Karpas-422 (cell line): Measurements from ENCODE around the gene DGLUCY. TPM values are rescaled to one million over a fixed set of nuclear protein-coding genes. Genes with fewer than 3 reads are reported as not detected.
"Not testable (repeated sequence)": the region's sequence is repeated elsewhere in the genome, so short reads cannot be mapped to it uniquely, and the experiment has no call there.

Experiments used
- DNase-seq: peaks from one replicate; pipeline ENCODE4 v3.0.0-alpha.2; 2015
- H2AFZ ChIP-seq: fragments of 200-600 bp; sonication (generic); 2 replicates; pipeline ENCODE4 v1.6.1; 2014; ENCODE audit warnings: antibody characterized with exemption, low read length, mixed read lengths
- H3K27ac ChIP-seq: fragments of 200-600 bp; sonication (generic); 2 replicates; pipeline ENCODE4 v1.5.1; 2014; ENCODE audit warnings: mild to moderate bottlenecking, low read length, moderate library complexity
- H3K27me3 ChIP-seq: fragments of 200-600 bp; sonication (generic); 2 replicates; pipeline ENCODE4 v1.6.1; 2014; ENCODE audit warnings: low read length, mixed read lengths
- H3K36me3 ChIP-seq: fragments of 200-600 bp; sonication (generic); 2 replicates; pipeline ENCODE4 v1.6.1; 2014; ENCODE audit warnings: low read length, mixed read lengths; ENCODE audit not compliant: insufficient read depth
- H3K4me1 ChIP-seq: fragments of 200-600 bp; sonication (generic); 2 replicates; pipeline ENCODE4 v1.6.1; 2014; ENCODE audit warnings: mild to moderate bottlenecking, low read length, mixed read lengths
- H3K4me2 ChIP-seq: fragments of 200-600 bp; sonication (generic); 2 replicates; pipeline ENCODE4 v1.6.1; 2014; ENCODE audit warnings: low read length, low read depth, mild to moderate bottlenecking; ENCODE audit not compliant: poor library complexity, severe bottlenecking
- H3K4me3 ChIP-seq: fragments of 200-600 bp; sonication (generic); 2 replicates; pipeline ENCODE4 v1.5.1; 2014; ENCODE audit warnings: mild to moderate bottlenecking, antibody characterized with exemption, low read length, mixed read lengths
- H3K79me2 ChIP-seq: fragments of 200-600 bp; sonication (generic); 2 replicates; pipeline ENCODE4 v1.6.1; 2014; ENCODE audit warnings: mild to moderate bottlenecking, low read length, mixed read lengths
- H3K9ac ChIP-seq: fragments of 200-600 bp; sonication (generic); 2 replicates; pipeline ENCODE4 v1.6.0; 2014; ENCODE audit warnings: low read length
- H3K9me2 ChIP-seq: fragments of 200-600 bp; sonication (generic), shearing (Covaris generic); replicated peaks from 2 replicates; pipeline ENCODE4 v1.6.0; 2014; ENCODE audit warnings: mild to moderate bottlenecking, low read length, moderate library complexity; ENCODE audit not compliant: insufficient read depth
- H3K9me3 ChIP-seq: fragments of 300-700, 200-600 bp; sonication (generic); 2 replicates; pipeline ENCODE4 v1.6.1; 2014; ENCODE audit warnings: low read length, mixed read lengths
- H4K20me1 ChIP-seq: fragments of 200-600 bp; sonication (generic); 2 replicates; pipeline ENCODE4 v1.6.1; 2014; ENCODE audit warnings: mild to moderate bottlenecking, antibody characterized with exemption, low read length, low read depth; ENCODE audit not compliant: insufficient read depth
- total RNA-seq: library from RNA; depleted of rRNA; stranded (reverse); fragments of >200 nt; shearing (Covaris generic); gene quantifications from 2 replicates; pipeline ENCODE4 v1.2.3, GENCODE V29; 2014; ENCODE audit warnings: low replicate concordance

The DGLUCY gene
- total RNA-seq, 1 experiment from 2014 or later = 99.9 TPM

DNA sequence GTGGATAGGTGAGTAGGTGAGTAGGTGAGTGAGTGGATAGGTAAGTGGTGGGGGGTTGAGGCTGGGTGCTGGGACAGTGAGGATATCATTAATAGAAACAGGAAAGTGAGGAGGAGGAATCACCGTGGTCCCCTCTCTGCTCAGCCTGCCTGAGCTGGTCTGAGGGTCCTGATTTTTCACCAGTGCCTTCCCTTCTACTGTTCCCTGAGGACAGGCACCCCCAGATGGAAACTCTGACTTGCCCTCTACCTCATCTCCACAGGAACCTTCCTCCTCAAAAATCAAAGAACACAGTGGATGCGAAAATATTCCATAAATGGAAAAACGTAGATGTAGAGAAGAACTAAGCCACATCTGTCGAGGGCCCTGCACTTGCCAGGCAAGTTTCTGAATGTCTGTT lies 128.8 kb downstream of the DGLUCY start:
- Histone ChIP-seq H3K4me2 (peak overlapping the region; percentile 63), H3K4me3 (peak overlapping the region; percentile 38; the same call in 1 of the 2 replicates), H3K9me2 (no peaks in the 10 kb centered on the region), H3K4me1 (peaks cover 39% of the 10 kb centered on the region), H2AFZ (peak overlapping the region; percentile 33), H3K9me3 (no peaks in the 10 kb centered on the region), H3K27ac (peak overlapping the region; percentile 42), H4K20me1 (no peaks in the 10 kb centered on the region), H3K36me3 (no peaks in the 10 kb centered on the region), H3K79me2 (no peaks in the 10 kb centered on the region), H3K9ac (peak overlapping the region; percentile 40), H3K27me3 (no peaks in the 10 kb centered on the region)
- DNase-seq = no peak

DNA sequence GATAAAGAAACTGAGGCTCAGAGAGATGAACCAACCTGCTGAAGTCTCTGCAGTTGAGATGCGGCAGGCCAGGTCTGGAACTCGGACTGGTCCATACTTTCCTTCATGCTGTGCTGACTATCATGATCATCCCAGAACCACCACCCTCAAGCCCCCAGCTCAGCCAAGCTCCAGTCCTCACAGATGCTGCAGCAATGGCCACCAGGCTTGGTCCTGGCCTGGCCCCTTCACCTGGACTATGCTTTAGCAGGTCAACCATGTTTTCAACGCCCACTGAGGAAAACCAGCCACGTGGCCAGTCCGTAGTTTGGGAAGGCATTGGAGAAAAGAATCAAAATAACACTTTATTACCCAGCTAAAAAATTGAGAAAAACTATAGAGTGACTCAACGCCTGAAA lies 129.2 kb downstream of the DGLUCY start:
- Histone ChIP-seq H3K9me2 (no peaks in the 10 kb centered on the region), H4K20me1 (no peaks in the 10 kb centered on the region), H3K27ac (peak overlapping the region; percentile 42), H3K4me3 (peak overlapping the region; percentile 38; the same call in 1 of the 2 replicates), H3K27me3 (no peaks in the 10 kb centered on the region), H3K36me3 (no peaks in the 10 kb centered on the region), H3K9me3 (no peaks in the 10 kb centered on the region), H2AFZ (peak overlapping the region; percentile 33), H3K4me1 (peaks cover 39% of the 10 kb centered on the region), H3K79me2 (no peaks in the 10 kb centered on the region), H3K9ac (peak overlapping the region; percentile 40), H3K4me2 (peak overlapping the region; percentile 63)
- no peak for DNase-seq

DNA sequence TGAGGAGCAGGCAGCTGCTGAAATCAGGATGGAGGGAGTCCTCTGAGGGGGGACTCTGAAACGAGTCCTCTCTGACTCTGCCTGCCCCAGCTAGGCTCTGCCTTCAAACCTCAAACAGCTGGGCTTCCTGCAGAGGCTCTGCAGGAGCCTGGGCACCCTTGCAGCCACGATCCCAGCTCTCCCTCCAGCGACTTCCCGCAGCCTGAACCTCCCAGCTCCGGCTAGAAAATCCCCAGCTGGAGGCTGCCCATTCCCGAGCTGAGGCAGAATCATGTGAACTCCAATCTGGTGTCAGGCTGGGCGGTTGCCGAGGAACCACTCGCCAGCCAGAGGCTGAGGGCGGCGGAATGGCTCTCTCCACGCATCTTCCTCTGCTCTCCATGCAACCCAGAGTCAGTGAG lies 130.6 kb downstream of the DGLUCY start, which contains the start of gene GPR68:
Gene GPR68 (minus strand): TSS at position 204 of the 401 bp plus-strand sequence. CDS start 9,654 bp downstream, outside the sequence.
- no peaks in the 10 kb centered on the region for H4K20me1 ChIP-seq
- peaks cover 44% of the 10 kb centered on the region for H3K4me1 ChIP-seq
- H3K27me3 ChIP-seq = no peaks in the 10 kb centered on the region
- peak within 1 kb of the TSS; percentile 40 for H3K9ac ChIP-seq
- peak within 1 kb of the TSS; percentile 38; the same call in 1 of the 2 replicates for H3K4me3 ChIP-seq
- no peaks in the 10 kb centered on the region for H3K36me3 ChIP-seq
- peak within 1 kb of the TSS; percentile 42 for H3K27ac ChIP-seq
- no peaks in the 10 kb centered on the region for H3K79me2 ChIP-seq
- peak within 1 kb of the TSS; percentile 33; the same call in 1 of the 2 replicates for H2AFZ ChIP-seq
- peak within 1 kb of the TSS; percentile 63 for H3K4me2 ChIP-seq
- no peaks in the 10 kb centered on the region for H3K9me3 ChIP-seq
- H3K9me2 ChIP-seq = no peaks in the 10 kb centered on the region
- DNase-seq = no peak

DNA sequence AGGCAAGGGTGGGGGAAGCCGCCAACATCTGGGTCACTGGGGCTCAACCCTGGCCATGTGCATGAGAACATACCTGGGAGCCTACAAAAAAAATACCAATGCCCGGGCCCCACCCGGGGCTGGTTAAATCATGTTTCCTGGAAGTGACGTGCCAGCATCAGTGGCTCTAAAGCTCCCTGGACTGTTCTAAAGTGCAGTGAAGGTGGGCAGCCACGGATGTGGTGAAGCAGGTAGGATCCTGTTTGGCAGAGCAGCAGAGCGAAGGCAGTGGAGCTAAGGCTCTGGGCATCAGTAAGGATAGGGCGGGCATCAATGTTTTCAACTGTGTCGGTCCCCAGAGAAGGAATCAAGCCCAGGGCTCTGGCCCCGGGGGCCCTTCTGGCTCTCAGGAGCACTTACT lies 131.2 kb downstream of the DGLUCY start:
- Histone ChIP-seq H3K4me1 (peaks cover 49% of the 10 kb centered on the region), H3K4me3 (no peak overlapping the region), H3K27me3 (no peaks in the 10 kb centered on the region), H2AFZ (no peak overlapping the region), H3K9me3 (no peaks in the 10 kb centered on the region), H3K27ac (no peak overlapping the region), H3K79me2 (no peaks in the 10 kb centered on the region), H3K36me3 (no peaks in the 10 kb centered on the region), H3K9ac (no peak overlapping the region), H4K20me1 (no peaks in the 10 kb centered on the region), H3K4me2 (no peak overlapping the region), H3K9me2 (no peaks in the 10 kb centered on the region)
- no peak for DNase-seq

DNA sequence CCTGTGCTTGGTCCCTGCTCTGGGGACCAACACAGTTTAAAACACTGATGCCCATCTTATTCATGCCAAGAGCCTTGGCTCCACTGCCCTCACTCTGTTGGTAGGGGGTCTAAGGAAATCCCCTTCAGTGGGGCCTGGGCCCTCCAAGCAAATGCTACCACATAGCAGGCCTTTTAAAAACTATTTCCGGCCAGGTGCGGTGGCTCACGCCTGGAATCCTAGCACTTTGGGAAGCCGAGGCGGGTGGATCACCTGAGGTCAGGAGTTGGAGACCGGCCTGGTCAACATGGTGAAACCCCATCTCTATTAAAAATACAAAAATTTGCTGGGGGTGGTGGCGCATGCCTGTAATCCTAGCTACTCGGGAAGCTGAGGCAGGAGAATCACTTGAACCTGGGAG lies 131.7 kb downstream of the DGLUCY start:
- not testable (repeated sequence) for H3K4me3 ChIP-seq, H3K9ac ChIP-seq, H3K4me2 ChIP-seq, H3K9me3 ChIP-seq, H4K20me1 ChIP-seq, H3K79me2 ChIP-seq, H3K27me3 ChIP-seq, H3K36me3 ChIP-seq, H3K27ac ChIP-seq, H2AFZ ChIP-seq, H3K9me2 ChIP-seq, DNase-seq
- H3K4me1 ChIP-seq = peaks cover 55% of the 10 kb centered on the region

DNA sequence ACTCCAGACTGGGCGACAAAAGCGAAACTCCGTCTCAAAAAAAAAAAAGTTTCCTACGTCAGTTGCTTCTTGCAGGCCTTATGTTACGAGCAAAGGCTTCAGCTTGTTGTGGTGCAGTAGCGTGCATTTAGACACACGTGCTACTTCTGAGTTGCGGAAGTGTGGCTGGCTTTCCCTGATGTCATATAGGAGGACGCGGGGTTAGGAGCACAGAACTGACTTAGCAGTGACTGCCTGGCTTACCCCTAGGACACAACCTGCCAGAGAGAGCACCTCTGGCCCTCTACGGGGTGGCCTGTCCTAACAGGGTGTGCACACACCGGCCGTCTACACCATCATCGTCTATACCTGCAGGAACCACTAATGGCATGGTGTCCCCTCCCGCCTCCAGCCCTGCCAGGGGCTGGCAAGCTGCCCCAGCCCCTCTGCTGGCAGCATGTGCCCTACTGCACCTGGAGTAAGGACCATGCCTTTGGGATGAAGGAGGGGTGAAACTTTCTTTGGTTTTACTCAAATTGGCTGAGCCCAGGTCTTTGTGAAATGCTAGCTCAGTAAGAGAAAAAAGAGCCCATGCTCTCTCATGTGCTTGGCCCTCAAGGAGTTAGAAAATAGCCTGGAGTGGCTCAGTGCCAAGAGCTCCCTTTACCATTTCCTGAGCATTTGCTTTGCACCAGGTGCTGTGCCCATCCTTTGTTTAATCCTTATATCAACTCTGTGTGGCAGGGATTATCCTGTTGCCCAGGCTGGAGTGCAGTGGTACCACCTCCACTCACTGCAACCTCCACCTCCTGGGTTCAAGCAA lies 132.4 kb downstream of the DGLUCY start:
- no peaks in the 10 kb centered on the region for H3K9me3 ChIP-seq
- no peaks in the 10 kb centered on the region for H3K27me3 ChIP-seq
- H3K4me2 ChIP-seq = no peak overlapping the region
- no peaks in the 10 kb centered on the region for H3K9me2 ChIP-seq
- no peaks in the 10 kb centered on the region for H3K79me2 ChIP-seq
- H4K20me1 ChIP-seq = no peaks in the 10 kb centered on the region
- no peaks in the 10 kb centered on the region for H3K36me3 ChIP-seq
- no peak overlapping the region for H3K4me3 ChIP-seq
- H3K9ac ChIP-seq = no peak overlapping the region
- no peak overlapping the region for H2AFZ ChIP-seq
- peaks cover 59% of the 10 kb centered on the region for H3K4me1 ChIP-seq
- peak; percentile 67 for DNase-seq
- no peak overlapping the region for H3K27ac ChIP-seq

DNA sequence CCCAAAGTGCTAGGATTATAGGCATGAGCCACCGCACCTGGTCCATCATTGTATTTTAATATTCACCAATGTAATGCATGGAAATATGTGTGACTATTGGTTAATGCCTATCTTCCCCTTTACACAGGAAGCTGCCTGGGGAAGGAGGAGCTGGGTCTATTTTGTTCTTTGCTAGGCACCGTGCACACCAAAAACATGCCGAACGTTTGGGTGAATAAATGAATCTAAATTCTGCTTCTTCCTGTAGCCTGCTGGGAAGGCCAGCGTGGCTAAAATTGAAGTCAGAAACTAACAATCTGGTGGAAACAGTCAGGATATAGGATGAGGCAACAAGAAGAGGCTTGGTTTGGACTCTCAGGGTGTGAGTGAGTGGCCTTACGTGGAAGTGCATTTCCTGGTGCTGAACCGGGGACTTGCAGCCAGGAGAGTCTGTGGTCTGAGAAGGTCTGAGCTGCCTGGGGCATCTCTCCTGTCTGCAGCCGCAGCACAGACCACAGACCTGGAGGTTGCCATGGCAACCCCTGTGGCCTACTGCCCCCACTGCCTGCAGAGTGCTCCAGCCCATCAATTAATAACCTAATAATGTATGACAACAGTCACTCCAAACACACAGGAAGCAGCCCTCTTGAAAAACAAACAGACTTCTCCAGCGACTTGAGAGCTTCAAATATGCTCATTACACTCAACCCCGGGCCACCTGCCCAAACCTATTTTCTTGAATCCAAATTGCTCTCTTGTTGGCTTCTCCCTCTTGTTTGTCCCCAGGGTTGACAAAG lies 136.2 kb downstream of the DGLUCY start:
- no peaks in the 10 kb centered on the region for H3K36me3 ChIP-seq
- H3K4me2 ChIP-seq = peak overlapping the region; percentile 60

DNA sequence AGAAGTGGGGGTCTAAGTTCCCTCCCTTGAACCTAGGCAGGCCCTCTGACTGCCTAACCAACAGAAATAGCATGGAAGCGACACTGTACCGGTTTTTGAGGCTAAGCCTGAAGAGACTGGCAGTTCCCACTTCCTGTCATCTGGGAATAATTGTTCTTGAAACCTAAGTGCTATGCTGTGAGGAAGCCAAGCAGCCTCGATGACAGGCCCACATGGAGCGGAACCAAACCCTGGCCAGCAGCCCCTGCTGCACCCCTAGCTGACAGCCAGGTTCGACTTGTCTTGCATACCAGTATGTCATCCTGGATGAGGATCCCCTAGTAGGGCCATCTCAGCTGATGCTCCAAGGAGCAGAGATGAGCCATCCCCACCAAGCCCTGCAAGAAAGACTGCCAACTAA lies 137.0 kb downstream of the DGLUCY start:
- Histone ChIP-seq H3K9me3 (no peaks in the 10 kb centered on the region), H3K4me2 (no peak overlapping the region), H3K9me2 (no peaks in the 10 kb centered on the region), H3K4me1 (peaks cover 35% of the 10 kb centered on the region), H3K27me3 (no peaks in the 10 kb centered on the region; the same call in 1 of the 2 replicates), H3K27ac (peak overlapping the region; percentile 85), H3K4me3 (no peak overlapping the region), H3K9ac (no peak overlapping the region), H4K20me1 (no peaks in the 10 kb centered on the region), H3K36me3 (no peaks in the 10 kb centered on the region), H3K79me2 (no peaks in the 10 kb centered on the region), H2AFZ (no peak overlapping the region)
- no peak for DNase-seq

More for the DNA sequence above, 136.2 kb downstream of the DGLUCY start:
- Histone ChIP-seq H2AFZ (peak overlapping the region; percentile 23; the same call in 1 of the 2 replicates), H3K9me3 (no peaks in the 10 kb centered on the region), H3K79me2 (no peaks in the 10 kb centered on the region), H4K20me1 (no peaks in the 10 kb centered on the region), H3K9ac (peak overlapping the region; percentile 53), H3K4me1 (peaks cover 35% of the 10 kb centered on the region), H3K4me3 (no peak overlapping the region), H3K9me2 (no peaks in the 10 kb centered on the region), H3K27me3 (no peaks in the 10 kb centered on the region; the same call in 1 of the 2 replicates), H3K27ac (peak overlapping the region; percentile 85)
- peak; percentile 78 for DNase-seq
